DMS 273 treated with DMSO at 0.1 percent for 48 hours (cell line): Measurements from ENCODE around the gene ZNF687.

Experiments
- DNase-seq: peaks from one replicate; lab custom pipeline; 2025; lab: John Stamatoyannopoulos, UW

ZNF687 gene

DNA sequence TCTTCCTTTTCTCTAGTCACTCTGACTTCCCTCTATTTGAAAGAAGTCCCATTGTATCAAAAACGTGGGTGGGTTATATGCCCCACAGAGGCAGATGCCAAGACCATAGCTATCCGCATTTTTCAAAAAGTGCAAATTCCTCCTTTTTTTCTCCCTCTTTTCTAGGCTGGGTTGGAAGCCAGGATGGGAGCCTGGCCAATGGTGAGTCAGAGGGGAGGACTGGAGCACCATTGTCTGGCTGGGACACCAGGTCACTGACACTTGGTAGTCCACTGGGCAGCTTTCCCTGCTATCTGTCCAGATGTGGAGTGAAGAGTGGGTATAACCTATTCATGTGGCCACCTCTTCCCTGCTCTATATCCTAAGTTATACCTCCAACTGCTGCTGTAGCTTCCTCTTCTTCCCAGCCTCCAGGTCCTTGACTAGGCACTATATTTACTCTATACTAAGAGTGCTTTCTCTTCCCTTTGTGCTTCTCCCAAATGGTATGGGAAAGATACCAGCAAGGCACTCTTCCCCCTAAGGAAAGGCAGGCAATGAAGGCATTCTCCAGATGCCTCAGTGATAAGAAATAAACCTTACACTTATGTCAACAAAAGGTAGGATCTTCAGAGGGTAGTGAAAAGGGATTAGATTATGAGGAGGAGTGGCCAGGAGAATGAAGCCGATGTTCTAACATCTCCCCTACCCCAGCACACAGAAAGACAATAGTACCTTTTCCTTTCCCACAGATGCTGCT, 32.2 kb downstream of the ZNF687 start:
- DNase-seq: no peak

DNA sequence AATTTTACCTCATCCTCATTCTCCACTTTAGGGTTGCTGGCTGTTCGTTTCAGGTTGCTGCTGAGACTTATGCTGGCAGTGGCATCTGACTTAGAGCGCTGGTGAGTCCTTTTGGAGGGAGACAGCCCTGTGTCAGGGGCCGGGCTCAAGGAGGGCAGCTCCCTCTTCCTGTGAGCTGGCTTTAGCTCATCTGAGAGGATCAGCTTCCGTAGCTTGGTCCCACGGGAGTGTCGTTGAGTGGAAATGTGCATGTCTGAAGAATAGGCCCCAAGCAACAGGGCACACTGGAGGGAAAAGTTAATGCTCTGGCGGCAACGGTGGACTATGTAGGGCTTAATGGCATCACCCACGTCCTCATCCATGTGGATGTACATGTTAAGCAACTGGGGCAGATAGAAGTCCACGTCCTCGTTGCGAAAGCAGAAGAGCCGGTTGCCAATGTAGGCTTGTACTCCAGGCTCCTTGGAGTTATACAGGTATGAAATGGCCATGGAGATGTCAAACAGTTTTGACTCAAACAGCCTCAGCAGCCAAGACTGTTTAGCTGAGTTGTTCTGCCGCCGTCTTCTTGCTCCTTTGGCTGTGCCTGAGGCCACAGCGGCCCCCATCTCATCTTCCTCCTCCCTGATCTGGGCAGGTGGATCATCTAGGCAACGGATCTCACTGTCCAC, 33.6 kb downstream of the ZNF687 start:
- no peak for DNase-seq

DNA sequence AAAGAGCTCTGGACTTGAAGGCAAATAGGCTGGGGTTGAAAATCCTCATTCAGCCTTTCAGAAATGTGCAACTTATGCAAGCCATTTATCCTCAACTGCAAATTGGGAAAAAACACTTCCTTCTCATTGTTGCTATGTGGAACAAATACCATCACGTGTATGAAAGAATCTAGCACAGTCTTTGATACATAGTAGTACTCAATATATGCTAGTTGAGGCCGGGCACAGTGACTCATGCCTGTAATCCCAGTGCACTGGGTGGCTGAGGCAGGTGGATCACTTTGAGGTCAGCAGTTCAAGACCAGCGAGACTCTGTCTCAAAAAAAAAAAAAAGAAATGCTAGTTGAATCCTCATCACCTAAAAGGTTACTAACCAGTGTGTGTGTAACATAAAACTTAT, 36.9 kb downstream of the ZNF687 start:
- DNase-seq: no peak

DNA sequence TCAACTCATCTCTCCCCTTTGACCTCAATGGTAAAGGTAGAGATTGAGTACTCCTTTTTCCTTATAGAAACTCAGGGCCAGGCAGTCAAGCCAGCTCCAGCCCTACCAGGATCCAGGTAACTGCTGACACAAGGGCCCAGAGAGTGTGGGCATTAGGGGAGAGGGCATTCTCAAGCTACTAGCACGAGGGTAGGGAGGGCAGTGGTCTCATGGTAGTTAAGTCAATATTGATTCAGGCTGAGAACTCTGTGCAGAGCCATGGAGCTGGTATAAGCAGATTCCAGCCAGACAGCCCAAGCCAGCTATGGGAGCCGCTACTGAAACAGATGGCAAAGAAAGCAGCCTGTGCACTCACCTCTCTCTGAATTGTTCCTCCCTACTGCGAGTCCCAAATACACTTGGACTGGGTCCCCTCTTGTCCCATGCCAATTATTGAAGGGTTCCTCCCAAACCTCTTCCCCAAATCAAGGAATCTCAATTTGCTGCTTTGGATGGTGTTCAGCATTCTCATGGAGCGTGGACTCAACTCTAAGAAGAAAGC, 42.4 kb downstream of the ZNF687 start:
- DNase-seq: no peak

DNA sequence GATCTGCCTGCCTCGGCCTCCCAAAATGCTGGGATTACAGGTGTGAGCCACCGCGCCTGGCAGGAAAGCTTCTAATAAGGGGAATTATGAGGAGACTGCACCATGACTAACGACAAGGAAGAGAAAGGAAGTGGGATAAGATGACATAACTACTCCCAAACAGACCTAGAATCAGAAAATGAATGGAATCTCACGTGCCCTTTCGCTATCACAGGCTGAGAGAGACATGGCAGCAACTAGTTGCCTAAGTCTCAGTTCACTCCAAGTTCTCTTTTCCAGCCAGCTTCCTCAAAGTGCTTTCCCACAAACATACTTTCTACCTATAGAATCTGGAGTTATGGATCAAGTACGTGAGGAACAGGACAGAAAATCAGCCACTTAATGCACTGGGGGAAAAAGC, 43.1 kb downstream of the ZNF687 start:
- no peak for DNase-seq

DNA sequence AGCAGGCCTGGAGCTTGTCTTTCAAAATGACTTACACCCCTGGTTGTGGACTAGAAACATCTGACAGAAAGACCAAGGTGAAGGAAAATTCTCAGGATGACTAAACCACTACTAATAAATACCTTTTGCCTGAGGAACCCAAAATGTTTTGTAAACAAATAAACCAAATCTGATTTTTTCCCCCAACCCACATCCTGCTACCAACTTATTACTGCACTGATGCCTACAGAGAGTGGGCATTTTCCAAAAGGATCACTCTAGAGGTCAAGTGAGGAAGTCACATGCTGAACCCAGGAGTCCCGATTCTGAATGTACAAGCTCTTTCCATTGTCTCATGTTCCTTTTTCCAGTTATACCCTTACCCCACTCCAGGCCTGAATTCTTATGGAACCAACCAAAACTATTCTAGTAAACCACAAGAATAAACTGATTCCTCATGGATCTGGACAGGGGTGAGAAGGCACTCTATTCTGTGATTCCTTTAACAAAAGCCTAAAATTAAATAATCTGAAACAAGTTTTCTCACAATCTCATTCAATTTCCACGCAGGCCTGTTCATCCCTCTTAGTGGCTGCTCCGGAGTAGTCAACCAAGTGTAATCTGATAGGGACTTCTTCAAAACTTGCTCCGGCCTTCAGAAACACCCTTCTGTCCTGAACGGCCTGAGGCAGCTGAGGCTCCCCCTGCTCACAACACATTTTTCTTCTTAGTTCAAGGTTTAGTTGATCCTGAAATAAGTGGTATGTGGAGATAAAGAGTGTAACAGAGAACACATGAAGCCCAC, 43.7 kb downstream of the ZNF687 start:
- DNase-seq: no peak

DNA sequence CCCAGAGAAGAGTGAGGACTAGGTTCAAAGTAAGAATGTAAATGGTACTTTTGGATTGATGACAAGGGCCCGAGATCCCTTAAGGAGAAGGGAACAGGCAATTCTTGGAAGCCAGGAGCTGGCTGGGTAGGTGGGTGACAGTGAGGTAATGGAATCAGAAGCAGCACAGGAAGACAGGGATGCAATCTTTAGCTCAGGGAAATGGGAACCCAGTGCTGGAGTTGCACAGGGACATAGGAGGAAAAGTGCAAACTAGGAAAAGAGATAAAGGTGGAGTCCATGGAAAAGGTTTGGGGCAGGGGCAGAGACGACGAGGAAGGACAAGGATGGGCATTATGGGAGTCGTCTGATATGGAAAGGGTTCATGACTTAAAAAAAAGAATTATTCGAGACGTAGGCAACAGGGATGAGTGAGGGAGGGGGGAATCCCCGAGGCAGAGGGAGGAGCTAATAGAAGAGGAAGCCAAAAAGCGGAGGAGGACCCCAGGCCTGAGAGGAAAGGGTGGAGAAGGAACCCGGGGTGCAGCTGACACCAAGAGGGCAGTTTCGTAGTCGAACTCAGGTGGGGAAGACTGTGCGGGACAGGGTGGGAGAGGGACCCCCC, 44.6 kb downstream of the ZNF687 start:
- peak; percentile 98 for DNase-seq

DNA sequence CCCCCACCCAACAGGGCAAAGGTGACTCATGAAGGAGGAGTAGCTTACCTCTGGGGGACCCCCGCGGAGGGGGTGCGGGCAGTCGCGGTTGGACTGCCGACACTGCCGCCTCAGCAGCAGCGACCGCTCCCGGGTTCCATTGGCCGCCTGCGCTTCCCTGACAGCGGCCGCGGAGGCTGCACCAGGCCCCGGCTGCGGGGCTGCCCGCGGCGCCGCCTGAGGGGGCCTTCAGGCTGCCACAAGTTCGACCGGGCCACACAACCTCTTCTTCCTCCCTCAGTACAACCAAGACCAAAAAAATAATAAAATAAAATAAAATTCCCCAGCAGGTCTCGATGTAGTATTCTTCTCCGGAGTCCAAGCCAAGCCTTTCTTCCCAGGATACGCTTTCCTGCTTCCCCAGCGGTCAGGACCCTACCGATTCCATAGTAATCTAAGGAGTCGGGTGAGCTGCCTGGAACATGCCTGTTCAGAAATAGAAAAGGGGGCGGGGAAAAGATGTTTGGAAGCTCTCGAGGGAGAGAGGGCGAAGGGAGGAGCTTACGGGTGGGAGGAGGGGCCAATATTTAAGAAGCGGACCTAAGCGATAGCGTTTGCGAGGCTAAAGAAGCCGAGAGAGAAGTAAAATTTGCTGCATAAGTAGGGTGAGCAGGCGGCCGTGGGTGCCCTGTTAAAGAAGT, 45.3 kb downstream of the ZNF687 start, which contains the start of gene PI4KB:
Gene PI4KB, minus strand, starts transcription at position 194 of the 680 bp plus-strand sequence. CDS start 10,935 bp downstream, outside the sequence.
- peak; percentile 100 for DNase-seq

DNA sequence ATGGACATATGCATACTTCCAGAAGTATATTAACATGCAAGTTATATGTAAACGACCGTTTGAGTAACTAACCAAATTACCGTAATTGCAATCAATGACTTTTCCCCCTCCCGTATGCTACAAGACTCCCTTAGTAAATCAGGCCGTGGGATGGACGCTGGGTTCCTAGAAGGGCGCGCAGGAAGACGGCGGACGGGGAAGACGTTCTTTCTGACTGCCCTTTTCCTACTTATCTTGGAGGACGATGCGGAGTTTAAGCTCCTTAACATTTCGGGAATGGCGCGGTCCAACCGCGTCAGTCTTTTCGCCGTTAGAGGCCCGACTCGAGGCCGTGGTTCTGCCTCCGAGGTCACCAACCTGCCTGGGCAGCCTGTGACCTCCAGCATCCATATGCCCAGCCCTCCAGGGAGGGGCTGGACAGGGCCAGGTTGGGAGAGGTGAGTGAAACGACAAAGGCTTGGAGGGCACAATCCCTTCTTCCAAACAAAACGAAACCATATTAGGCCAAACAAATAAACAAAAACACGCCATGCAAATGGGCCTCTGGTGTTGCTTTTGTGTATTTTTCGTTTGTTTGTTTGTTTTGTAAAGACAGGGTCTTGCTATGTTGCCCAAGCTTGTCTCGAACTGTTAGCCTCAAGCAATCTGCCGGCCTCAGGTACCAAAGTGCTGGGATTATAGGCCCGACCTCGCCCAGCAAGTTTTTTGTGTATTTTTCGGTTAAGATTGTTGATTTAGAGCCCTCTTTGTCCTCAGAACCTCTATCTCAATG, 46.0 kb downstream of the ZNF687 start:
- DNase-seq: no peak

DNA sequence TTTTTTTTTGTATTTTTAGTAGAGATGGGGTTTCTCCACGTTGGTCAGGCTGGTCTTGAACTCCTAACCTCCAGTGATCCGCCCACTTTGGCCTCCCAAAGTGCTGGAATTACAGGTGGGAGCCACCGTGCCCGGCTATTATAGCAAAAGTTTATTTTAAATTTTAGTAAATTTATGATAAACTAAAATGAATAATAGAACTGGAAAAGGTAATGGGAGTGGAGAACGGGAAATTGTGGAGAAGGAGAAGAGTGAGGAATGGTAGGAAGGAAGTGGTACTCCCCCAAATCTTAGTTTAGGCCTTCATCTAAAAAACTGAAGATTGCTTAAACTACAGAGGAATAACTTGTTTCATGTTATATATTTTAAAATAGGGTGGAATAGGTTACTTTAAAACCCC, 52.7 kb downstream of the ZNF687 start:
- DNase-seq: no peak

DNA sequence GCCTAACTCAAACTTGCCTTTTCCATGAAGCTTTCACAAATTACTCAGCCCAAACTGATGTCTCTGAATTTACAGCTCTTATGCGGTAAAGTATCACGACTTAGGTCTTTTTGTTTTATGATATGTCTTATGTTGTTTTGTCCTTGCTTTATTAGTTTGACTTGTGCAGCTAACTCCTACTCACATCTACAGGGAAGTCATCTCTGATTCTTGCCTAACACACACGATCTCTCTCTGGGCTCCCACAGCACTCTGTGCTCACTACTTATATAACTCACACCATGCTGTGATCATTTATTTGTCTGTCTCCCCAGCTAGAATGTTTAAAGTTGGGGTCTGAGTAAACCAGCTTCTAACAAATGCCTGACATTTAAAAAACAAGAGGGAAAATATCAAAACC, 54.5 kb downstream of the ZNF687 start:
- no peak for DNase-seq

DNA sequence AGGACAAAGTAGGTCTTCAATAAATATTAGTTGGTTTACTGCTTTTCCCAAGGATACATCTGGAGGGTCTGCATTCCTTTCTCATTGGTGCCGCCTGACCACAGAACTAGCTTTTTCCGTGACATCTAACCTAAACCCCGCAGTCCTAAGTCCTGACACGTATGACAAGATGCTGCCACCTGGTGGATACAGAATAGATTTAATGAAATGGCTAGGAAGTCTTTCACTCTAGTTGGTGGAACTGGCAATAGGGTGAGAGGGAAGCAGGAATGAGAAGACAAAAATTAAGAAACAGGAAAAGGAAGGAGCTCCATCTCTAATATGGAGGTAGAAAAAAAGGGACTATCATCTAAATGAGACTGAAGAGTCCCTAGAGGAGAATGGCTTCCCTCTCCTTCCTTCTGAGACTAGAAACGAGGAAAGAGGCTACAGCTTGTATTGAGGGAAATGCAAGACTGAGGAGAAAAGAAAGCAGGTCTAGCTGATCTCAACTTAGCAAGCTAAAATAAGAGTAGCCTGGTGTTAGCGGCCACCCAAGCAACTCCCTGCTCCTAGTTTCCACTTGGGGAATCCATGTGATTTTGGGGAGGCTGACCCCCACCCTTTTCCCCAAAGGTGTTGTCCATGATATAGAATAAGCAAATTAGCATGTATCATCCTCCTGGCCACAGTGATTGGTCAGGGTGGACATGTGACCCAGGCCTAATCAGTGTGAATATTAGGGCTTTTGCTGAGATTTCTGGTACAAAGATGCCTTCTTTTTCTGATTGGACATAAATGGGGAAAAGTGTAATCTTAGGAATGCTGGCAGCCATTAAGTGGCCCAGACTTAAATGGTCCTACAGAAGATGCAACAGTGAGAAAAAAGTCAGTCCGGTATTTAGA, 59.0 kb downstream of the ZNF687 start:
- peak; percentile 100 for DNase-seq
